ENCODE measurements around the gene IL1RAPL2.

Gene IL1RAPL2

GRCh38 chrX:105331244-105331643 is 765.2 kb downstream of the IL1RAPL2 start:
- Histone ChIP-seq H3K27me3 (replicated peaks) (no peaks in the 10 kb centered on the region), H3K4me3 (ENCODE audit: low read depth, low read length) (no peak overlapping the region), H3K27ac (no peak overlapping the region), H3K36me3 (replicated peaks) (no peaks in the 10 kb centered on the region)
- peak; percentile 2 for DNase-seq
- no peak for TF ChIP-seq CTCF (IDR thresholded peaks at IDR 0.05; ENCODE audit: low read depth, low read length, missing control alignments)
- in situ Hi-C loops (cut with HindIII; ENCODE audit: low pct_ligation_motif_present, low sequenced_read_pairs), result no loop called here

DNA sequence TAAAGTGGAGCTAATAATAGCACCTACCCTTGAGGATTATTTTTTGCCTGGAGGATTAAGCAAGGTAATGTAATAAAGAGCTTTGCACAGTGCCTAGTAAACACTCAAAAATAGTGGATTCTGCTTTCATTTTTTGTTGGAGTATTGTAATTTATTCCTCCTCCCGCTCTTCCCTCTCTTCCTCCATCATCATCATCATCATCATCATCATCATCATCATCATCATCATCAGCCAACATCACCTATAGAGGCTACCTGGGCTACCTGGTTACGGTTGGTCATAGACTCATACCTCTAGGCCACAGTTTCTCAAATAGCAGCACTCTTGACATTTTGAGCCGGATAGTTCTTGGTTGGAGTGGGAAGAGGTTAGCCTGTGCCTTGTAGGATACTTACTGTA is 781.4 kb downstream of the IL1RAPL2 start:
- Histone ChIP-seq H3K27ac (no peak overlapping the region), H3K27me3 (replicated peaks) (no peaks in the 10 kb centered on the region), H3K36me3 (replicated peaks) (no peaks in the 10 kb centered on the region), H3K4me3 (ENCODE audit: low read depth, low read length) (no peak overlapping the region)
- no peak for TF ChIP-seq CTCF (IDR thresholded peaks at IDR 0.05; ENCODE audit: low read depth, low read length, missing control alignments)
- no peak for DNase-seq
- in situ Hi-C loops (cut with HindIII; ENCODE audit: low pct_ligation_motif_present, low sequenced_read_pairs), result no loop called here

GRCh38 chrX:105349476-105349875 is 783.5 kb downstream of the IL1RAPL2 start:
- in situ Hi-C loops (cut with HindIII; ENCODE audit: low pct_ligation_motif_present, low sequenced_read_pairs), result no loop called here
- no peak for DNase-seq
- Histone ChIP-seq H3K4me3 (ENCODE audit: low read depth, low read length) (no peak overlapping the region), H3K36me3 (replicated peaks) (no peaks in the 10 kb centered on the region), H3K27me3 (replicated peaks) (no peaks in the 10 kb centered on the region), H3K27ac (no peak overlapping the region)
- TF ChIP-seq CTCF (IDR thresholded peaks at IDR 0.05; ENCODE audit: low read depth, low read length, missing control alignments), result no peak

- H3K27ac ChIP-seq, result no peak overlapping the region
- H3K36me3 ChIP-seq (replicated peaks), result no peaks in the 10 kb centered on the region
- in situ Hi-C loops (cut with HindIII; ENCODE audit: low pct_ligation_motif_present, low sequenced_read_pairs), result no loop called here
- no peak for DNase-seq
- no peak overlapping the region for H3K4me3 ChIP-seq (ENCODE audit: low read depth, low read length)
- no peaks in the 10 kb centered on the region for H3K27me3 ChIP-seq (replicated peaks)
- TF ChIP-seq CTCF (IDR thresholded peaks at IDR 0.05; ENCODE audit: low read depth, low read length, missing control alignments), result no peak
Observed at GRCh38 chrX:105375816-105376215, 809.8 kb downstream of the IL1RAPL2 start.

GRCh38 chrX:105424729-105425128 is 858.7 kb downstream of the IL1RAPL2 start:
- in situ Hi-C loops (cut with HindIII; ENCODE audit: low pct_ligation_motif_present, low sequenced_read_pairs), result no loop called here
- H3K36me3 ChIP-seq (replicated peaks), result no peaks in the 10 kb centered on the region
- no peak for DNase-seq

More at GRCh38 chrX:105424729-105425128, 858.7 kb downstream of the IL1RAPL2 start:
- H3K27ac ChIP-seq, result no peak overlapping the region
- TF ChIP-seq CTCF (IDR thresholded peaks at IDR 0.05; ENCODE audit: low read depth, low read length, missing control alignments), result no peak
- H3K4me3 ChIP-seq (ENCODE audit: low read depth, low read length), result no peak overlapping the region
- no peaks in the 10 kb centered on the region for H3K27me3 ChIP-seq (replicated peaks)
